IMR-90 (cell line): ENCODE data around the gene PKIG.

Experiments used
- BHLHE40 ChIP-seq: fragments of 150-350 bp; IDR thresholded peaks from 2 replicates; pipeline ENCODE4 v1.6.1; 2016; ENCODE audit warnings: mild to moderate bottlenecking, low read depth, low read length
- CEBPB ChIP-seq: IDR thresholded peaks from 2 replicates; pipeline ENCODE4 v1.6.1; 2012; ENCODE audit warnings: low read depth, low read length, improper control_type of control experiment
- CHD1 ChIP-seq: IDR thresholded peaks from 2 replicates; pipeline ENCODE4 v1.6.1; 2012; ENCODE audit warnings: low read depth, low read length, improper control_type of control experiment
- MAFK ChIP-seq: IDR thresholded peaks from 2 replicates; pipeline ENCODE4 v1.6.1; 2012; ENCODE audit warnings: low read depth, low read length, improper control_type of control experiment
- MAZ ChIP-seq: IDR thresholded peaks from 2 replicates; pipeline ENCODE4 v1.6.1; 2012; ENCODE audit warnings: low read depth, mild to moderate bottlenecking, low read length, improper control_type of control experiment, moderate library complexity, borderline replicate concordance
- MXI1 ChIP-seq: IDR thresholded peaks from 2 replicates; pipeline ENCODE4 v1.6.1; 2012; ENCODE audit warnings: low read depth, mild to moderate bottlenecking, low read length, moderate library complexity, borderline replicate concordance
- NFE2L2 ChIP-seq: fragments of 150-350 bp; IDR thresholded peaks from 2 replicates; pipeline ENCODE4 v1.6.1; 2016; ENCODE audit warnings: low read depth, mild to moderate bottlenecking, low read length
- POLR2A ChIP-seq: IDR thresholded peaks from 2 replicates; pipeline ENCODE4 v1.6.1; 2012; ENCODE audit warnings: mild to moderate bottlenecking, low read depth, low read length
- RAD21 ChIP-seq: IDR thresholded peaks from 2 replicates; pipeline ENCODE4 v1.6.1; 2012; ENCODE audit warnings: low read length, improper control_type of control experiment
- RFX5 ChIP-seq: IDR thresholded peaks from 2 replicates; pipeline ENCODE4 v1.8.0; 2012; ENCODE audit warnings: low read depth, mild to moderate bottlenecking, low read length, moderate library complexity
- SMC3 ChIP-seq: fragments of 150-350 bp; IDR thresholded peaks from 2 replicates; pipeline ENCODE4 v1.6.1; 2016; ENCODE audit warnings: low read depth, mild to moderate bottlenecking, antibody characterized with exemption, low read length, moderate library complexity
- TF ChIP-seq, protein P1 (sequence below): conservative IDR thresholded peaks from 2 replicates; pipeline ENCODE4 v1.5.1; 2012; ENCODE audit warnings: mild to moderate bottlenecking, low read depth, low read length, improper control_type of control experiment
- TF ChIP-seq, protein P2 (sequence below): fragments of 150-350 bp; IDR thresholded peaks from 2 replicates; pipeline ENCODE4 v1.6.1; 2017; ENCODE audit warnings: mild to moderate bottlenecking, antibody characterized with exemption, low read length, low read depth
- TF ChIP-seq, protein P3 (sequence below): fragments of 150-350 bp; IDR thresholded peaks from 2 replicates; pipeline ENCODE4 v1.6.1; 2016; ENCODE audit warnings: low read depth, mild to moderate bottlenecking, low read length, moderate library complexity, borderline replicate concordance

DNA sequence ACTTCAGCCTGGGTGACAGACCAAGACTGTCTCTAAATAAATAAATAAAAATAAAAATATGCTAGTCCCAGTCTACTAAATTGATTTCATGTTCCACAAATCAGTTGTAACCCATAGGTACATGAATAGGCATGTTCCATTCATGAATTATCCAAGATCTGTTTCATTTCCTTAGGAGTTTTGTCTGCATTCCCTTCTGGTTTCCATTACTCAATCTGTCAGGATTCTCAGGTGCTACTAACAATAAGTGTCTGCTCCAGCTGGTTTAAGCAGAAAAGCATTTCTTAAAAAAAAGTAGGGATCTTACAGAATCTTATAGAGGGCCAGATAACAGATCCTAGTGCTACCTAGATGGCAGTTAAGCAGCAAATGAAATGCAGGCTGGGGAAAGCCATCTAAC lies 15.6 kb upstream of the PKIG start:
- TF ChIP-seq MAZ (no peak), NFE2L2 (no peak), CHD1 (no peak), RFX5 (no peak), POLR2A (no peak), SMC3 (no peak), CEBPB (no peak), RAD21 (no peak), BHLHE40 (no peak), MXI1 (no peak), MAFK (no peak)
- TF ChIP-seq, protein P1, sequence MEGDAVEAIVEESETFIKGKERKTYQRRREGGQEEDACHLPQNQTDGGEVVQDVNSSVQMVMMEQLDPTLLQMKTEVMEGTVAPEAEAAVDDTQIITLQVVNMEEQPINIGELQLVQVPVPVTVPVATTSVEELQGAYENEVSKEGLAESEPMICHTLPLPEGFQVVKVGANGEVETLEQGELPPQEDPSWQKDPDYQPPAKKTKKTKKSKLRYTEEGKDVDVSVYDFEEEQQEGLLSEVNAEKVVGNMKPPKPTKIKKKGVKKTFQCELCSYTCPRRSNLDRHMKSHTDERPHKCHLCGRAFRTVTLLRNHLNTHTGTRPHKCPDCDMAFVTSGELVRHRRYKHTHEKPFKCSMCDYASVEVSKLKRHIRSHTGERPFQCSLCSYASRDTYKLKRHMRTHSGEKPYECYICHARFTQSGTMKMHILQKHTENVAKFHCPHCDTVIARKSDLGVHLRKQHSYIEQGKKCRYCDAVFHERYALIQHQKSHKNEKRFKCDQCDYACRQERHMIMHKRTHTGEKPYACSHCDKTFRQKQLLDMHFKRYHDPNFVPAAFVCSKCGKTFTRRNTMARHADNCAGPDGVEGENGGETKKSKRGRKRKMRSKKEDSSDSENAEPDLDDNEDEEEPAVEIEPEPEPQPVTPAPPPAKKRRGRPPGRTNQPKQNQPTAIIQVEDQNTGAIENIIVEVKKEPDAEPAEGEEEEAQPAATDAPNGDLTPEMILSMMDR, result no peak
- TF ChIP-seq, protein P2, sequence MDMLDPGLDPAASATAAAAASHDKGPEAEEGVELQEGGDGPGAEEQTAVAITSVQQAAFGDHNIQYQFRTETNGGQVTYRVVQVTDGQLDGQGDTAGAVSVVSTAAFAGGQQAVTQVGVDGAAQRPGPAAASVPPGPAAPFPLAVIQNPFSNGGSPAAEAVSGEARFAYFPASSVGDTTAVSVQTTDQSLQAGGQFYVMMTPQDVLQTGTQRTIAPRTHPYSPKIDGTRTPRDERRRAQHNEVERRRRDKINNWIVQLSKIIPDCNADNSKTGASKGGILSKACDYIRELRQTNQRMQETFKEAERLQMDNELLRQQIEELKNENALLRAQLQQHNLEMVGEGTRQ, result no peak
- TF ChIP-seq, protein P3, sequence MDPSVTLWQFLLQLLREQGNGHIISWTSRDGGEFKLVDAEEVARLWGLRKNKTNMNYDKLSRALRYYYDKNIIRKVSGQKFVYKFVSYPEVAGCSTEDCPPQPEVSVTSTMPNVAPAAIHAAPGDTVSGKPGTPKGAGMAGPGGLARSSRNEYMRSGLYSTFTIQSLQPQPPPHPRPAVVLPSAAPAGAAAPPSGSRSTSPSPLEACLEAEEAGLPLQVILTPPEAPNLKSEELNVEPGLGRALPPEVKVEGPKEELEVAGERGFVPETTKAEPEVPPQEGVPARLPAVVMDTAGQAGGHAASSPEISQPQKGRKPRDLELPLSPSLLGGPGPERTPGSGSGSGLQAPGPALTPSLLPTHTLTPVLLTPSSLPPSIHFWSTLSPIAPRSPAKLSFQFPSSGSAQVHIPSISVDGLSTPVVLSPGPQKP, result no peak
